HG02623 (cell line): ENCODE data around the gene SEPTIN7.
"Not testable (repeated sequence)": the region's sequence is repeated elsewhere in the genome, so short reads cannot be mapped to it uniquely, and the experiment has no call there.

Experiments used
- ATAC-seq: cut with Tn5 transposase; IDR thresholded peaks from one replicate; pipeline ENCODE4 v1.9.1; 2021; ENCODE audit warnings: moderate library complexity; ENCODE audit not compliant: unreplicated experiment

Gene SEPTIN7

GRCh38 chr7:35800718-35801391, at the start of gene SEPTIN7:
SEPTIN7 (plus strand) TSS chr7:35801057; CDS start chr7:35801210, 153 bp downstream.
- peak; percentile 72 for ATAC-seq

GRCh38 chr7:35752742-35753141, 48.1 kb upstream of the SEPTIN7 start:
- no peak for ATAC-seq

GRCh38 chr7:35753761-35754603, 46.9 kb upstream of the SEPTIN7 start:
- no peak for ATAC-seq

- no peak for ATAC-seq
Observed at GRCh38 chr7:35754741-35755140, 46.1 kb upstream of the SEPTIN7 start.

GRCh38 chr7:35755711-35756110, 45.1 kb upstream of the SEPTIN7 start:
- ATAC-seq: no peak

GRCh38 chr7:35756453-35756852, 44.4 kb upstream of the SEPTIN7 start:
- ATAC-seq: not testable (repeated sequence)

- ATAC-seq: no peak
Observed at GRCh38 chr7:35757574-35757973, 43.3 kb upstream of the SEPTIN7 start.

GRCh38 chr7:35758421-35758820, 42.4 kb upstream of the SEPTIN7 start:
- ATAC-seq: no peak

GRCh38 chr7:35760143-35760745, 40.6 kb upstream of the SEPTIN7 start:
- ATAC-seq: no peak

- no peak for ATAC-seq
Observed at GRCh38 chr7:35761871-35762677, 38.8 kb upstream of the SEPTIN7 start.

GRCh38 chr7:35762781-35763180, 38.1 kb upstream of the SEPTIN7 start:
- ATAC-seq: no peak

- no peak for ATAC-seq
Observed at GRCh38 chr7:35768346-35768745, 32.5 kb upstream of the SEPTIN7 start.

- ATAC-seq: no peak
Observed at GRCh38 chr7:35771776-35772175, 29.1 kb upstream of the SEPTIN7 start.

GRCh38 chr7:35773994-35774393, 26.9 kb upstream of the SEPTIN7 start:
- no peak for ATAC-seq

- no peak for ATAC-seq
Observed at GRCh38 chr7:35776686-35777085, 24.2 kb upstream of the SEPTIN7 start.

GRCh38 chr7:35777121-35777520, 23.7 kb upstream of the SEPTIN7 start:
- ATAC-seq: no peak

GRCh38 chr7:35780070-35780469, 20.8 kb upstream of the SEPTIN7 start:
- ATAC-seq: no peak

GRCh38 chr7:35781200-35781701, 19.6 kb upstream of the SEPTIN7 start:
- no peak for ATAC-seq

GRCh38 chr7:35781767-35782515, 18.9 kb upstream of the SEPTIN7 start:
- no peak for ATAC-seq

GRCh38 chr7:35784332-35784731, 16.5 kb upstream of the SEPTIN7 start:
- no peak for ATAC-seq
